GM18526 (cell line): Measurements from ENCODE around the gene CELSR1.

ENCODE experiments used
- POLR2A ChIP-seq: IDR thresholded peaks from 3 replicates; pipeline ENCODE4 v1.6.1; 2011; ENCODE audit not compliant: insufficient read length; ENCODE audit errors: extremely low read depth

CELSR1 gene

DNA sequence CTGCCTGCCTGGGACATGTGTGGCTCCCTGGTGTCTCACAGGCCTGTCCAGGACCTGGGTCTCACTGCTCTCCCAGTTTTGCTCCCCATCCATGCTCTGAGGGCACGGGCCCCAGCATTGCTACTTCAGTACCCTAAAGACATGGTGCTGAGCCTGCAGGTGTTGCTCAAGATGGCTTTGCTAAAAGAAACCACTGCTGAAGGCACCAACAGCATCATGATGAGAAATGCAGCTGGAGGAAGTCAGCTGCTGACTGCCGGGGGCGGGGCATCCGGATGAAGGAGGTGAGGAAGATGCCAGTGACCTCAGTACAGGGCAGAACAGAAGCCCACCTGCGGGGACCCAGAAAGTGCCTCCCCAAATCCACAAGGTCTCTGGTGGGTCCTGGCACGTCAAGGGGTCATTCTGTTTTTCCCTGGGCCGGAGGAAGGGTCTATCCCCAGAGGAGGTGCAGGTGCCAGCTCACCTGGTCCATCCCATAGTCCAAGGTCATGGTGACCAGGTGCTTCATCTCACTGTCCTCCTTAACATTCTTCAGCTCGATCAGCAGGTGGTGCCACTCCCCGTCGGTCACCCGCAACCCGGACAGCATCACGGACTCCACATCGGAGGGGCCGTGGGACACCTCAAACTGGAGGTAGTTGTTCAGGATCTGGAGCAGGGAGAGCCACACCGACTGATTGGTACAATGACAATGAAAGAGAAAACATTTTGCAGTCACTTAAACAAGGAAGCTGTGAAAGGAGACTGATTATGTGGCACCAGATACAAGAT lies 138.0 kb downstream of the CELSR1 start:
- no peak for TF ChIP-seq POLR2A

DNA sequence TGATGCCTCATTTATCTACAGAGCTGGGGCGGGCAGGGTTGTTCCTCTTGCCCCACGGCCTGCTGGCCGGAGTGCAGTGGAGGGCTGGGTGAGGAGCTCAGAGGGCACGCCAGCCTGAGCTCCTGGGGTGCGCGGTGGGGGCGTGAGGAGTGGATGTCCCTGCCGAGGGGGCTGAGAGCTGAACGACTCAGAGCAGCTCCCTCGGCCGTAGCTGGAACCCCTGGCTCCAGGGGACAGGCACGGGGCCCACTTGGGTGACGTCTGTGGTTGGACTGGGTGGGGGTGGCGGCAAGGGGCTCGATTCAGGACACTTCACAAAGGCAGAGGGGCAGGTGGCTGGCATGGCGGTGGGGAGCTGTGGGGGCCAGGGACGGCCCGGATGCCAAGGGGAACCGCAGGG lies 139.5 kb downstream of the CELSR1 start:
- TF ChIP-seq POLR2A = no peak

DNA sequence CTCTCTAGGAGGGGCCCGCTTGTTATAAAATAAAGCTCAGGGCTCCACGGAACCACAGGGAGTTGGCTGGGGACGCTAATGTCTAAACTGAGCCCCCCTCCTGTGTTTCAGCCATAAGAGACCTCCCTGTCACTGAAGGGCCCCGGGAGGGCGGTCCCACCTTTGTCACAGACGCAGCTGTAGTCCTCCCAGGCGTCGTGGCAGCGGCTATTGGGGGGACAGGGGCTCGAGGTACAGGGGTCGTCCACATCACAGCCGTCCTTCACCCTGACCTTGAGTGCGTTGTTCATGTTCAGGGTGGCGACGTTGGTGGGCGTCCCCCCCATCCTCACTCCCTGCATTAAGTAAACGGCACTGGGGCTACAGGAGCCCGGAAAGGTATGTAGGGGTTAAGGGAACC lies 139.9 kb downstream of the CELSR1 start:
- TF ChIP-seq POLR2A = no peak

DNA sequence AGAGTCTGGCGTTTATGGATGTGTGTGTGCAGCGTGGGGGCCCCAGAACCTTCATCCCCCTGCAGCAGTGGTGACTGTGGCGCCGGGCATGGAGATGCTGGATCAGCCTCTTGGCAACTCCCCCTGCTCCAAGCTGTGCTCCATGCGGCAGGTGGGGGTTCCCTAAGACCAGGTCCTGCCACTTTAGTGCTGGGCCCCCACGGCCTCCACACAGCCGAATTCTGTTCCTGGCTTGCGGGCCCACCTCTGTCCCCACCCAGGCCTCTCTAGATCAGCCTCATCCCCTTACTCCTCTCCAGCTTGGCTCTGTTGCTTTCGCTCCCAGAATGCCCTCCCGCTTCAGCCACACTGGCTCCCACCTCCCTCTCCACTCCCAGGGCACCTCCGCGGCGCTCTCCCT lies 142.3 kb downstream of the CELSR1 start:
- TF ChIP-seq POLR2A = no peak

DNA sequence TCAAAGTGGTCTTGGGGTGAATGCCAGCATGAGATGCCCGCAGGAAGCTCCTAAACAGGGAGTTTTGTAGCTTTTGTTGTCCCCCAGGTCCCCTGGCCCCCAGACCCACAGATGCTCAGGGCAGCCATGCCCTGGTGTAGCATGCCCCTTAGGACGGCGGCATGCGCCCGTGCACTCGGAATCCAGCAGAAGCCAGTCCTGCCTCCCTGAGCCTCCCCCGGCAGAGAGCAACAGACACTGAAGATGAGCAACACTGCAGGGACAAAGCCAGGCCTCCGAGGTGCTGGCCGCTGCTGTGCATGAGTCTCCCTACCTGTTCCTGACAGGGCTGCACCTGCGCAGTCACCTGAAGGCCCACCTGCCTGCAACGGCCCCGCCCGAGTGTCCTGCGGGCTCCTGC lies 142.8 kb downstream of the CELSR1 start:
- no peak for TF ChIP-seq POLR2A

DNA sequence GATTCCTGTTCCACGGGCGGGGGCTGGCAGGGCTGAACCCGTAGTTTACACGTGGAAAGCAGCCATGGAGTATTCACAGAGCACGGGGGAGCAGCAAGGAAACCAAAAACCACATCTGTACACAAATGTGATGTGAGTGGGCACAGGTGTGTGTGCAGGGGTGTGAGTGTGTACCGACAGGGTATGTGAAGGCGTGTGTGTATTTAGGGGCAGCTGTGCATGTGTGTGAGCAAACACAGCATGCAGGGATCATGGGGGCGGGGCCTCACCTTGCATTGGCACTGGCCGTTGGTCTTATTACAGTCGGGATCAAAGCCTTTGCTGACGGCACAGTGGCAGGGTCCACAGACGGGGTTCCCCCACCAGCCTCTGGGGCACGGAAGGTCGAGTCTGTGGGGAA lies 143.5 kb downstream of the CELSR1 start:
- no peak for TF ChIP-seq POLR2A

DNA sequence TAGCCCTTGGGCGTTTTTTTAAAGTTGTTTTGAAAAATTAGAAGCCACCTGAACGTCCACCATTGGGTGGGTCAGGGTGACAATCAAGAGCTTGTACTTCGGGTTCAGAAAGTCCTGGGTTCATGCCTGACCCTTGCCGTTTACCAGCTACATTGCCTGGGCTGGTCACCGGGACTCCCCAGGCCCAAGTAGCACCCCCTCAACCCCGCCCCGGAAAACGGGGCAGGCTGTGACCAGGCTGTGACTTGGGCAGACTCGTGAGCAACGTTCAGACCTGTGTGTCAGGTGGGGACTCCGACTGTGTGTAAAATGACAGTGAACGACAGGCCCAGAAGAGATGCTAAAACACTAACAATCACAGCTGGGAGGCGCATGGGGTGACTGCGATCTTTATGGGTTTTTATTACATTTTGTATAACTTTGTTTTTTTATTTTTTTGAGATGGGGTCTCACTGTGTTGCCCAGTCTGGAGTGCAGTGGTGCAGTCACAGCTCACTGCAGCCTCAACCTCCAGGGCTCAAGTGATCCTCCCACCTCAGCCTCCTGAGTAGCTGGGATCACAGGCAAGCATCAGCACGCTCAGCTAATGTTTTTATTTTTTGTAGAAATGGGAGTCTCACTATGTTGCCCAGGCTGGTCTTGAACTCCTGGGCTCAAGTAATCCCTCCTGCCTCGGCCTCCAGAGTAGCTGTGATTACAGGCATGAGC lies 145.1 kb downstream of the CELSR1 start:
- no peak for TF ChIP-seq POLR2A

DNA sequence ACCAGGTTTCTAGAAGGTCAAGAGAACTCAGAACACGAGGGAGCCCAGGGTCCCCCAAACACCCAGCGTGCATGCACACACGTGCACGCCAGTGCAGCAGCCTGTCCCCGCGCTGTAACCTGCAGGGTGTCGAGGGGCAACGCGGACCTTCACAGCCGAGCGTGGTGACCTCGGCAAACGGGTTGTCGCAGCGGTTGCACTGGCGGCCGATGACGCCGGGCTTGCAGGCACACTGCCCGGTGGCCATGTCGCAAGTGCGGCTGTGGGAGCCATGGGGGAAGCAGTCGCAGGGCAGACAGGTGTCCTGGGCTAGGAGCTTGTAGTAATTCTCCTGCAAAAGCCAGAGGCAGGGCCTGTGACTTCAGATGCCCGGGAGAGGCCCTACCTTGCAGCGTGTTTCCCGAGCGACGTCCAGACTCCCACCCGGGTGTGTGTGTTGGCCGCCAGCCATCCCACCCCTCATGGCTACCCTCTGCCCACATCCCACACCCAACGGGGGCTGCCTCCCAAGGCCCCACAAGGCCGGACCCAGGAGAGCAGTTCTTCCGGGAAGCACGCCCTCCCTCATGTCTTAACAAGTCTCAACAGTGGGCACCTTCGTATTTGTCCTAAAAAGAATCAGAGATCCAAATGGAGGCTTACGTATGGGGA lies 145.8 kb downstream of the CELSR1 start:
- no peak for TF ChIP-seq POLR2A

DNA sequence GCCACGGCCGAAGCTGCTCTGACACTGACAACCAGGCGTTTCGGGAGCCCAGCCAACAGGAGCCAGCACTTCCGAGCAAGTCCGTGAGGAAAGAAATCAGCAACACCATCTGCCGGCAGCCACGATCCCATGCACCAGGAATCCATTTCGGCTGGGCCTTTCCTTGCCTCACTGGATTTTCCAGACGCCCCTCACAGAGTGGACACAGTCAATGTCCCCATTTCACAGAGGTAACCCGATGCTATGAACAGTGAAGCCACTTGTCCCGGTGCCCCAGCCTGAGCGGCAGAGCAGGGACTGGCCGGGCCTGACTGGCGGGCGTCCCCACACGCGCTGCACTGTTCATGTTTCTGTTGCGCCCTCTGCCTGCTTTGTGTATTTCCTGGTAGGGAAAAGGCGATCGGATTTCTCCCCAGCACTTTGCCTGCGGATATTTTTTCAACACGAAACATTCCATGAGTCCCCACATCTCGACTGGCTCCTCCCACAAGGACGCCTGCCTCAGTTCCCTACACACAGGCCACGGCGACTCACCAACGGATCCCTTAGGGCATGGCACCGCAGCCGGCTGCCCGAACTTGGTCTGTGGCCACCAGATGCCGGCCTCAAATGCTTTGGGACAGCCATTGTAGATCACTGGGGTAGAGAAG lies 146.6 kb downstream of the CELSR1 start:
- TF ChIP-seq POLR2A = no peak

DNA sequence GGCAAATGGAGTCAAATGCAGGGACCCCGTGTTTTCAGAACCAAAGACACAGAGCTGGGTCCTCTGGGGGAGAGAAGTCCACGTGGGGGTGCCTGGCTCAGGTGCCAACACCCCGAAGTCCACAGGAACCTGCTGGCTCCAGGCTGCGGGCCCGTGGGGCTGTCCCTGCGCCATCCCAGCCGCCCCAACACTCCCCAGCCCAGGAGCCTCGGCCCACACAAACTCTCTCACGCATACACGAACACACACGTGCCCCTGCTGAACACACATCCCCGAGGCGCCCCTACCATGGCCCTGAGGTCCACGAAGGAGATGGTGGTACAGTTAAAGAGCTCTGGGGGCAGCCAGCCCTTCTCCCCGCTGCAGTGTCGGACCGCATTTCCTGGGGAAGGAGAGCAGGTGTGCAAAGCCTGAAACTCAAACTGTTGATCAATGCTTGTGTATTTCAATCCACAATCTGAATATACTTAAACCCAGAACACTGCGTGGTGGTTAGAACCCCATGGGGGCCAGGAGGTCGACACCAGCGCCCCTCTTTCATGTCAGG lies 147.2 kb downstream of the CELSR1 start:
- TF ChIP-seq POLR2A = no peak

DNA sequence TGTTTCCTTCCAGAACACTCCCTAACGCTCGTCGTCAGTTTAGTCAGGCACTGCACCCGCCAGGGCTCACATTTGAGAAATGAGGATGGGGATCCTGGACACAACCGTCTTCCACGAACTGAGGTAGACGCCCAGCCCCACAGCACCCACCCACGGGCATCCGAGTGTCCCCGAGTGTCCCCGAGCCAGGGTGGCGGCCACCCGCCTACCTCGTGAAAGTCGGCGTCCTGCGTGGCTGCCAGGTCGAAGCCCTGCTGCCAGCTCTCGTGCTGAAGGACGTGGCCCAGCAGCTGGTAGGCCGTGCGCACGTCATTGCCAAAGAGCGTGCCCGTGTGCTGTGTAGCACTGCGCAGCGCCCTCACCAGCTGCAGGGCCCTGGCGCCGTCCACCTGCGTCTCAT lies 148.3 kb downstream of the CELSR1 start:
- TF ChIP-seq POLR2A = no peak

DNA sequence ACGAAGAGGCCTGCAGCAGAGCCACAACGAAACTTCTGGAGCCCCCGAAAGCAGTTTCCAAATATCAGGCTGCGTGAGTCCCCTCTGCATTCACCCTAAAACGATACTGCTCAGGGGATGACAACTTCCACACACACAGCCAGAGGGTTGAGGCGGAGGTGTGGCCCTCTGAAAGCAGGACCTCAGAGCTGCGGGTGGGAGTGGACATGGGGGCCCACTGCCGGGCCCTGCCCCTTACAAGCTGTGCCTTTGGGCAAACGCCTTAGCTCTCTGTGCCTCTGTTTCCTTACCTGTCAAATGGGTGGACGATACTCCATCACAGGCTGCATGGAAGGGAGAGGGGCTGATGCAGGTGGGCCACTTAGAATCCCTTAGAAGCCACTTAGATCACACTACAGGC lies 148.8 kb downstream of the CELSR1 start:
- no peak for TF ChIP-seq POLR2A

DNA sequence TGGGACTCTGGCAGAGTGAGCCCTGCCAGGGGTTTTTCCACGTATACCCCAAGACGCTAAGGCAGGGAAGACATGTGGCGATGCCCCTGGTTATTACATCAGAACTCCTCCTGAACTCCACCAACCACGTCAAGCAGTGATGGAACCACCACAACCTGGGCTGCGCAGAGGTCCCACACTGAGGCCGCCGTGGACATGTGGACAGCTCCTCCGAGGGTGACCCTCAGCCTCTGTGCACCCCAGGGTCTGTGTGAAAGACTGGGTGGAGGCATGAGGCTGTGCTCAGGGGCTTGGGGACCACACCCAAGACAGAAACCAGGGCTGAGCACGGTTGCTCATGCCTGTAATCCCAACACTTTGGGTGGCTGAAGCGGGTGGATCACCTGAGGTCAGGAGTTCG lies 149.7 kb downstream of the CELSR1 start:
- no peak for TF ChIP-seq POLR2A

DNA sequence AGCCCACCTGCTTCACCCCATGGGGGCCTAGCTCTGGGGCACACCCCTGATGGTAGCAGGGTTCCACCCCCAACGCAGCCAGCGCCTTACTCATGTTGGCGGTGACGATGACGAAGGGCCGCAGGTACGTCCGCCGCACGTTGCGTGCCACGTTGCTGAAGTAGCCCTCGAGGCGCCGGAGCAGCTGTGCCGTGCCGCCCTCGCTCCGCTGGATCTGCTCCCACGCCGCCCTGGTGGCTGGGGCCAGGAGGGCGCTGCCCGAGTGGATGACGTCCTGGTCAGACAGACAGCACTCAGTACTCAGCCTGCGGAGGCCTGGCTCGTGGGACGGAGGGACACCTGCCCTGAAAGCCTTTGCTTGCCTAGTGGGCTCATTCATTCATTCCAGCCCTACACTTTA lies 151.1 kb downstream of the CELSR1 start:
- no peak for TF ChIP-seq POLR2A

DNA sequence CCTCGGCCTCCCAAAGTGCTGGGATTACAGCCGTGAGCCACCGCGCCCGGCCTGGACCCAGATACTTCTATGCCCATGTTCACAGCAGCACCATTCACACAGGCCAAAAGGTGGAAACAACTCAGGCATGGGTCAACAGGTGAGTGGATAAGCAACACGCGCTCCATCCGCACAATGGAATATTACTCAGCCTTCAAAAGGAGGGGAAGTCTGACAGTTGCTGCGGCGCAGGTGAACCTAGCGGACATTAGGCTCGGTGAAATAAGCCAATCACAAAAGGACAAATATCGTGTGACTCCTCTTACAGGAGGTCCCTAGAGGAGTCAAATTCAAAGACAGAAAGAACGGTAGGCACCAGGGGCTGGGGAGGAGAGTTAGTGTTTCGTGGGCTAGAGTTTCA lies 154.9 kb downstream of the CELSR1 start:
- no peak for TF ChIP-seq POLR2A
